ENCODE data around the gene APLP1. TPM values are rescaled to one million over a fixed set of nuclear protein-coding genes. Genes with fewer than 3 reads are reported as not detected.

The APLP1 gene
- polyA plus RNA-seq, 4 donors, result 3.6 to 13.8 (median 4.7) TPM; not detected in 1

- Histone ChIP-seq H3K27me3 (ENCODE audit: control insufficient read depth in 3 of 3, insufficient read depth in 3 of 3, low read length in 3 of 3) (no peaks in the 10 kb centered on the region), H3K4me3 (ENCODE audit: low read depth in 1 of 3, low read length in 3 of 3) (no peak overlapping the region), H3K4me1 (ENCODE audit: control insufficient read depth in 3 of 3, insufficient read depth in 2 of 3, low read depth in 1 of 3, low read length in 2 of 3) (peaks cover 0 to 9% (median 0%) of the 10 kb centered on the region in 3 donors), H3K36me3 (ENCODE audit: control insufficient read depth in 3 of 3, insufficient read depth in 2 of 3, low read depth in 1 of 3, low read length in 3 of 3) (peaks cover 2 to 64% (median 13%) of the 10 kb centered on the region in 3 donors), H3K27ac (ENCODE audit: low read depth in 1 of 3, low read length in 2 of 3) (no peak overlapping the region), H3K9me3 (ENCODE audit: control insufficient read depth in 2 of 2, insufficient read depth in 1 of 2, low read depth in 1 of 2, low read length in 1 of 2) (no peaks in the 10 kb centered on the region)
- 93 to 98% (median 98%) methylated on average over 2 of the region's 2 CpGs for WGBS, 3 donors
- DNase-seq (no peak), FAIRE-seq (no peak)
Measured at GRCh38 chr19:35894342-35894741, 26.0 kb downstream of the APLP1 start.

- no peak for DNase-seq
- H3K4me1 ChIP-seq (ENCODE audit: control insufficient read depth in 3 of 3, insufficient read depth in 2 of 3, low read depth in 1 of 3, low read length in 2 of 3), result peaks cover 0 to 9% (median 0%) of the 10 kb centered on the region in 3 donors
- WGBS, 3 donors, result 91% methylated on average over 21 of the region's 21 CpGs
- peaks cover 0 to 2% (median 0%) of the 10 kb centered on the region in 3 donors for H3K27me3 ChIP-seq (ENCODE audit: control insufficient read depth in 3 of 3, insufficient read depth in 3 of 3, low read length in 3 of 3)
- H3K9me3 ChIP-seq (ENCODE audit: control insufficient read depth in 2 of 2, insufficient read depth in 1 of 2, low read depth in 1 of 2, low read length in 1 of 2), result no peaks in the 10 kb centered on the region
- H3K27ac ChIP-seq (ENCODE audit: low read depth in 1 of 3, low read length in 2 of 3), result no peak overlapping the region
- peaks cover 0 to 50% (median 9%) of the 10 kb centered on the region in 3 donors for H3K36me3 ChIP-seq (ENCODE audit: control insufficient read depth in 3 of 3, insufficient read depth in 2 of 3, low read depth in 1 of 3, low read length in 3 of 3)
- no peak for FAIRE-seq
- H3K4me3 ChIP-seq (ENCODE audit: low read depth in 1 of 3, low read length in 3 of 3), result no peak overlapping the region
Measured at GRCh38 chr19:35895911-35896642, 27.7 kb downstream of the APLP1 start.

- H3K36me3 ChIP-seq (ENCODE audit: control insufficient read depth in 3 of 3, insufficient read depth in 2 of 3, low read depth in 1 of 3, low read length in 3 of 3), result peaks cover 0 to 50% (median 9%) of the 10 kb centered on the region in 3 donors
- FAIRE-seq (no peak), DNase-seq (no peak)
- H3K4me3 ChIP-seq (ENCODE audit: low read depth in 1 of 3, low read length in 3 of 3), result no peak overlapping the region
- peaks cover 0 to 5% (median 0%) of the 10 kb centered on the region in 3 donors for H3K27me3 ChIP-seq (ENCODE audit: control insufficient read depth in 3 of 3, insufficient read depth in 3 of 3, low read length in 3 of 3)
- H3K4me1 ChIP-seq (ENCODE audit: control insufficient read depth in 3 of 3, insufficient read depth in 2 of 3, low read depth in 1 of 3, low read length in 2 of 3), result peaks cover 0 to 9% (median 0%) of the 10 kb centered on the region in 3 donors
- H3K27ac ChIP-seq (ENCODE audit: low read depth in 1 of 3, low read length in 2 of 3), result no peak overlapping the region
- 94 to 95% (median 94%) methylated on average over 13 of the region's 13 CpGs for WGBS, 3 donors
- H3K9me3 ChIP-seq (ENCODE audit: control insufficient read depth in 2 of 2, insufficient read depth in 1 of 2, low read depth in 1 of 2, low read length in 1 of 2), result no peaks in the 10 kb centered on the region
Measured at GRCh38 chr19:35896643-35897040, 28.3 kb downstream of the APLP1 start.

- Histone ChIP-seq H3K27ac (ENCODE audit: low read depth in 1 of 3, low read length in 2 of 3) (peak overlapping the region in 1 of 3 donors; percentile 73), H3K36me3 (ENCODE audit: control insufficient read depth in 3 of 3, insufficient read depth in 2 of 3, low read depth in 1 of 3, low read length in 3 of 3) (peaks cover 0 to 44% (median 5%) of the 10 kb centered on the region in 3 donors), H3K9me3 (ENCODE audit: control insufficient read depth in 2 of 2, insufficient read depth in 1 of 2, low read depth in 1 of 2, low read length in 1 of 2) (no peaks in the 10 kb centered on the region), H3K4me1 (ENCODE audit: control insufficient read depth in 3 of 3, insufficient read depth in 2 of 3, low read depth in 1 of 3, low read length in 2 of 3) (peaks cover 0 to 9% (median 0%) of the 10 kb centered on the region in 3 donors), H3K27me3 (ENCODE audit: control insufficient read depth in 3 of 3, insufficient read depth in 3 of 3, low read length in 3 of 3) (peaks cover 0 to 14% (median 0%) of the 10 kb centered on the region in 3 donors), H3K4me3 (ENCODE audit: low read depth in 1 of 3, low read length in 3 of 3) (peak overlapping the region in 2 of 3 donors; percentile 61 to 74)
- WGBS, 3 donors, result 90 to 91% (median 90%) methylated on average over 13 of the region's 13 CpGs
- DNase-seq (no peak), FAIRE-seq (no peak)
Measured at GRCh38 chr19:35897706-35898451, 29.5 kb downstream of the APLP1 start.

- Histone ChIP-seq H3K27ac (ENCODE audit: low read depth in 1 of 3, low read length in 2 of 3) (peak overlapping the region; percentile 45 to 77 (median 73)), H3K4me3 (ENCODE audit: low read depth in 1 of 3, low read length in 3 of 3) (peak overlapping the region; percentile 51 to 74 (median 61)), H3K4me1 (ENCODE audit: control insufficient read depth in 3 of 3, insufficient read depth in 2 of 3, low read depth in 1 of 3, low read length in 2 of 3) (peaks cover 0 to 9% (median 0%) of the 10 kb centered on the region in 3 donors), H3K36me3 (ENCODE audit: control insufficient read depth in 3 of 3, insufficient read depth in 2 of 3, low read depth in 1 of 3, low read length in 3 of 3) (peaks cover 0 to 42% (median 3%) of the 10 kb centered on the region in 3 donors), H3K9me3 (ENCODE audit: control insufficient read depth in 2 of 2, insufficient read depth in 1 of 2, low read depth in 1 of 2, low read length in 1 of 2) (no peaks in the 10 kb centered on the region), H3K27me3 (ENCODE audit: control insufficient read depth in 3 of 3, insufficient read depth in 3 of 3, low read length in 3 of 3) (peaks cover 0 to 17% (median 0%) of the 10 kb centered on the region in 3 donors)
- no peak for DNase-seq
- FAIRE-seq, result no peak
- WGBS, 3 donors, result 6 to 7% (median 7%) methylated on average over 15 to 17 of the region's 17 CpGs
Measured at GRCh38 chr19:35898499-35898809, 30.1 kb downstream of the APLP1 start.

GRCh38 chr19:35899547-35900214, 31.3 kb downstream of the APLP1 start:
- WGBS, 3 donors, result 0 to 1% (median 1%) methylated on average over 26 to 42 of the region's 43 CpGs
- no peak for FAIRE-seq

GRCh38 chr19:35901055-35901644, 32.8 kb downstream of the APLP1 start:
- Histone ChIP-seq H3K4me3 (ENCODE audit: low read depth in 1 of 3, low read length in 3 of 3) (no peak overlapping the region), H3K4me1 (ENCODE audit: control insufficient read depth in 3 of 3, insufficient read depth in 2 of 3, low read depth in 1 of 3, low read length in 2 of 3) (peaks cover 0 to 9% (median 0%) of the 10 kb centered on the region in 3 donors), H3K9me3 (ENCODE audit: control insufficient read depth in 2 of 2, insufficient read depth in 1 of 2, low read depth in 1 of 2, low read length in 1 of 2) (no peaks in the 10 kb centered on the region), H3K27ac (ENCODE audit: low read depth in 1 of 3, low read length in 2 of 3) (peak overlapping the region in 1 of 3 donors; percentile 73), H3K27me3 (ENCODE audit: control insufficient read depth in 3 of 3, insufficient read depth in 3 of 3, low read length in 3 of 3) (peaks cover 0 to 24% (median 0%) of the 10 kb centered on the region in 3 donors), H3K36me3 (ENCODE audit: control insufficient read depth in 3 of 3, insufficient read depth in 2 of 3, low read depth in 1 of 3, low read length in 3 of 3) (peaks cover 0 to 21% (median 3%) of the 10 kb centered on the region in 3 donors)
- FAIRE-seq (no peak), DNase-seq (no peak)
- WGBS, 3 donors, result 48 to 69% (median 60%) methylated on average over 2 of the region's 2 CpGs

More at GRCh38 chr19:35899547-35900214, 31.3 kb downstream of the APLP1 start:
- Histone ChIP-seq H3K27ac (ENCODE audit: low read depth in 1 of 3, low read length in 2 of 3) (peak overlapping the region; percentile 66 to 77 (median 73)), H3K4me1 (ENCODE audit: control insufficient read depth in 3 of 3, insufficient read depth in 2 of 3, low read depth in 1 of 3, low read length in 2 of 3) (peaks cover 0 to 9% (median 0%) of the 10 kb centered on the region in 3 donors), H3K9me3 (ENCODE audit: control insufficient read depth in 2 of 2, insufficient read depth in 1 of 2, low read depth in 1 of 2, low read length in 1 of 2) (no peaks in the 10 kb centered on the region), H3K27me3 (ENCODE audit: control insufficient read depth in 3 of 3, insufficient read depth in 3 of 3, low read length in 3 of 3) (peaks cover 0 to 24% (median 0%) of the 10 kb centered on the region in 3 donors), H3K4me3 (ENCODE audit: low read depth in 1 of 3, low read length in 3 of 3) (peak overlapping the region; percentile 51 to 74 (median 61)), H3K36me3 (ENCODE audit: control insufficient read depth in 3 of 3, insufficient read depth in 2 of 3, low read depth in 1 of 3, low read length in 3 of 3) (peaks cover 0 to 32% (median 3%) of the 10 kb centered on the region in 3 donors)
- DNase-seq, result peak; percentile 89 to 91

Measured in small intestine (tissue), 7 donors.